Calu3 (cell line): ENCODE results near the gene STAC. TPM values are rescaled to one million over a fixed set of nuclear protein-coding genes. Genes with fewer than 3 reads are reported as not detected.

Experiments used
- BruUV-seq: library from RNA; stranded (reverse); fragments of 400-500 nt; replicated peaks from 2 replicates; lab custom pipeline; 2021; lab: Mats Ljungman, UMichigan
- CTCF ChIA-PET: fragments of 300-600 bp; sonication (Branson Sonifier 250); formaldehyde crosslinking; loops from one replicate; lab custom pipeline; 2022; ENCODE audit warnings: antibody characterized with exemption; lab: Charles Lee
- DNase-seq: peaks from one replicate; pipeline ENCODE4 v3.0.0; 2022
- H3K27ac Mint-ChIP-seq: one replicate; pipeline ENCODE4 v1.8.0; 2022; ENCODE audit warnings: mixed read lengths; ENCODE audit not compliant: unreplicated experiment
- H3K27me3 Mint-ChIP-seq: one replicate; pipeline ENCODE4 v1.8.0; 2022; ENCODE audit warnings: mixed read lengths; ENCODE audit not compliant: unreplicated experiment
- H3K36me3 Mint-ChIP-seq: one replicate; pipeline ENCODE4 v1.8.0; 2022; ENCODE audit warnings: mild to moderate bottlenecking, moderate library complexity, mixed read lengths; ENCODE audit not compliant: insufficient read depth, unreplicated experiment
- H3K4me1 Mint-ChIP-seq: one replicate; pipeline ENCODE4 v1.8.0; 2022; ENCODE audit warnings: mild to moderate bottlenecking, low read depth, mixed read lengths; ENCODE audit not compliant: unreplicated experiment
- H3K4me3 Mint-ChIP-seq: one replicate; pipeline ENCODE4 v1.8.0; 2022; ENCODE audit warnings: mild to moderate bottlenecking, low read depth, moderate library complexity, mixed read lengths; ENCODE audit not compliant: unreplicated experiment
- H3K9me3 Mint-ChIP-seq: one replicate; pipeline ENCODE4 v1.8.0; 2022; ENCODE audit warnings: low read depth, mixed read lengths; ENCODE audit not compliant: unreplicated experiment
- intact Hi-C: fragments of 100-400 bp; cut with micrococcal nuclease; formaldehyde crosslinking; loops from one replicate; pipeline ENCODE4 v1.10.0; 2022; ENCODE audit not compliant: unreplicated experiment
- total RNA-seq: library from RNA; stranded (reverse); gene quantifications from 2 replicates; pipeline ENCODE4 v1.2.3, GENCODE V29; 2022
- TF ChIP-seq, protein P1 (sequence below): fragments of 200-600 bp; IDR thresholded peaks from one replicate; pipeline ENCODE4 v1.8.0; 2022; ENCODE audit warnings: antibody characterized with exemption; ENCODE audit not compliant: unreplicated experiment

The STAC gene
- total RNA-seq, 1 experiment from 2014 or later, result 12.8 TPM

DNA sequence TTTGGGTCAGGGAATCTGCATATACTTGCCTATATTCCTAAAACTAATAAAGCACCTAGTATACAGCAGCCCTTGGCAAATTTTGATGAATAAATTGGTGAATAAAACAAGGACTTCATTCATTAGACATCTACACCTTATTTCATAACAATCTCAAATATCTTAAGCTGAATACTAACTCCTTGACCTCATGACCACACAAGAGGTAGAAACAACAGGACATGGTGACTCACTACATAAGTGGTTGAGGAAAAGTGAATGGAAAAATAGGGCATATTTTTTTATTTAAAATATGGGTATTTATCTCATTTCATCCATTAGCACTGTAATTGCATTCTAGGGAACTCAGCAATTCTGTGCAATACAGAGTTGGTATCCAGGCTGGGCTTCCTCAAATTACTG lies 7.8 kb upstream of the STAC start:
- intact Hi-C loops, result loop anchor here (5.0 to 10.0 kb wide), 2 partner anchors 225 to 248 kb away; no protein-coding TSS in a partner anchor
- Mint-ChIP-seq H3K9me3 (no peaks in the 10 kb centered on the region), H3K27me3 (no peaks in the 10 kb centered on the region), H3K4me3 (no peak overlapping the region), H3K27ac (no peak overlapping the region), H3K4me1 (peaks cover 17% of the 10 kb centered on the region), H3K36me3 (no peaks in the 10 kb centered on the region)
- BruUV-seq, result no TSS peak
- no peak for DNase-seq
- TF ChIP-seq, protein P1, sequence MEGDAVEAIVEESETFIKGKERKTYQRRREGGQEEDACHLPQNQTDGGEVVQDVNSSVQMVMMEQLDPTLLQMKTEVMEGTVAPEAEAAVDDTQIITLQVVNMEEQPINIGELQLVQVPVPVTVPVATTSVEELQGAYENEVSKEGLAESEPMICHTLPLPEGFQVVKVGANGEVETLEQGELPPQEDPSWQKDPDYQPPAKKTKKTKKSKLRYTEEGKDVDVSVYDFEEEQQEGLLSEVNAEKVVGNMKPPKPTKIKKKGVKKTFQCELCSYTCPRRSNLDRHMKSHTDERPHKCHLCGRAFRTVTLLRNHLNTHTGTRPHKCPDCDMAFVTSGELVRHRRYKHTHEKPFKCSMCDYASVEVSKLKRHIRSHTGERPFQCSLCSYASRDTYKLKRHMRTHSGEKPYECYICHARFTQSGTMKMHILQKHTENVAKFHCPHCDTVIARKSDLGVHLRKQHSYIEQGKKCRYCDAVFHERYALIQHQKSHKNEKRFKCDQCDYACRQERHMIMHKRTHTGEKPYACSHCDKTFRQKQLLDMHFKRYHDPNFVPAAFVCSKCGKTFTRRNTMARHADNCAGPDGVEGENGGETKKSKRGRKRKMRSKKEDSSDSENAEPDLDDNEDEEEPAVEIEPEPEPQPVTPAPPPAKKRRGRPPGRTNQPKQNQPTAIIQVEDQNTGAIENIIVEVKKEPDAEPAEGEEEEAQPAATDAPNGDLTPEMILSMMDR, result no peak
- CTCF ChIA-PET, result interaction anchor here (1.0 to 1.9 kb wide), 3 partner anchors 8 to 10 kb away, joined by 3 to 8 read pairs (median 5); partner anchors contain the start of gene STAC

DNA sequence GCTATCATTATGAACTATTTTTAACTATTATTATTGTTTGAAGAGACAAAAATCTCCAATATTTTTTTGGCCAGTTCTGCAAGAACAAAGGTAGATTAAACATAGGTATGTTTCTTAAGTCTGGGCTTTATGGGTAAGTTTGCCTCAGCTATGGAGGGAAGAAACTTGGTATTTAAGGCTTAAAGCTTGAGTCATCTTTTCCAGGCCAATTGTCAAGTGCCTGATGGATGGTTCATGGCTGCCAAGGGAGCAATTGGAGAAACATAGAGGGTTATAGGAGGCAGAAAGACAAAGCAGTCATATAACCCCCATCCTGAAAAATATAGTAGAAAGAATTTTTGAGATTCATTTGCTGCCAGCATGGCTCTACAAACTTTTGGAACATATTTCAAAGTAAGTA lies 7.2 kb upstream of the STAC start:
- Mint-ChIP-seq H3K27ac (peak overlapping the region; percentile 26), H3K36me3 (no peaks in the 10 kb centered on the region), H3K4me1 (peaks cover 17% of the 10 kb centered on the region), H3K9me3 (no peaks in the 10 kb centered on the region), H3K27me3 (no peaks in the 10 kb centered on the region), H3K4me3 (no peak overlapping the region)
- TF ChIP-seq, protein P1, result no peak
- BruUV-seq, result no TSS peak
- DNase-seq, result no peak
- intact Hi-C loops, result loop anchor here (5.0 to 10.0 kb wide), 2 partner anchors 226 to 248 kb away; no protein-coding TSS in a partner anchor
- CTCF ChIA-PET, result interaction anchor here (1.0 to 1.9 kb wide), 3 partner anchors 8 to 11 kb away, joined by 3 to 8 read pairs (median 5); partner anchors contain the start of gene STAC

DNA sequence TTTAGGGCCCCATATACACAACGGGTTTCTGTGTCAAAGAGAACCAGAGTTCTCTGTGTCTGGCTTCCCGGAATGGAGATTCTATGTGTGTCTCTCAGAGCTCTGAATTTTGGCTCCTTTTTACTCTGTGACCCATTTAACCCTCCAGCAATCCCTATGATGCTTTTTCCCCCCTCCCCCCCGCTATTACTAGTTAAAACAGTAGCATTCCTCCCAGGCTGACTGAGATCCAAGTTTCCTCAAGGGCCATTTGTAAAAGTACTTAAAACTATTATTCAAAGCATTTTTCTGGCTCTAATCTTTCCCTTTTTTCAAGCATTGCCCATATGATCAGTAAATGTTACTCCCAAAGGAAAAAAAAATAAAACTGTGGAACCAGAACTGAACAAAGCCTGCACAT lies 6.6 kb upstream of the STAC start:
- CTCF ChIA-PET, result interaction anchor here (1.9 kb wide), 1 partner anchor 7 kb away, joined by 5 read pairs; the partner anchor contains the start of gene STAC
- no peak overlapping the region for H3K27ac Mint-ChIP-seq
- no peak overlapping the region for H3K4me3 Mint-ChIP-seq
- intact Hi-C loops, result loop anchor here (5.0 to 10.0 kb wide), 2 partner anchors 226 to 249 kb away; no protein-coding TSS in a partner anchor
- TF ChIP-seq, protein P1, result no peak
- no TSS peak for BruUV-seq
- peaks cover 17% of the 10 kb centered on the region for H3K4me1 Mint-ChIP-seq
- no peaks in the 10 kb centered on the region for H3K9me3 Mint-ChIP-seq
- H3K36me3 Mint-ChIP-seq, result no peaks in the 10 kb centered on the region
- DNase-seq, result no peak
- no peaks in the 10 kb centered on the region for H3K27me3 Mint-ChIP-seq

DNA sequence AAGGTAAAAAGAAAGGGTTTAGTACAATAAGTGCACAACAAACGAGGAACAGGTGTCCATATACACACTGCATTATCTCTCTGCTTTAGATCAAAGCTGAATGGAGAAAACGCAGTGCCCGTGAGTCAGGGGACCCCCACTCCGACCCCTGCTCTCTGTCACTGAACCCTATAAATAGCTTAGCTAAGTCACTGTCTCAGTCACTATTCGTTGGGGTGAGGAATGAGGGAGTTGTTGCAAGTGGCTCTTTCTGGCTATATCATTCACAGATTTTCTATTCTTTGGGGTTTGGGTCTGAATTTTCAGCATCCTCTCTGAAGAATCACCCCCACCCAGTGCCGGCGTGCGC lies 458 bp upstream of the STAC start:
- TF ChIP-seq, protein P1, result no peak
- CTCF ChIA-PET, result interaction anchor here (0.6 to 2.0 kb wide), 3 partner anchors 7 to 547 kb away, joined by 3 to 5 read pairs (median 3); no protein-coding TSS in a partner anchor
- intact Hi-C loops, result loop anchor here (10.0 kb wide), 1 partner anchor 255 kb away; no protein-coding TSS in a partner anchor
- Mint-ChIP-seq H3K4me1 (peaks cover 12% of the 10 kb centered on the region), H3K36me3 (peaks cover 13% of the 10 kb centered on the region), H3K9me3 (no peaks in the 10 kb centered on the region), H3K27ac (no peak overlapping the region), H3K27me3 (no peaks in the 10 kb centered on the region), H3K4me3 (peak overlapping the region; percentile 94)
- no peak for DNase-seq
- no TSS peak for BruUV-seq
